ENCODE data around the gene ARTN.

The ARTN gene

GRCh38 chr1:43932786-43933385 is 715 bp upstream of the ARTN start:
- peak overlapping the region; percentile 54 for H3K4me3 ChIP-seq (ENCODE audit: low read length)
- TF ChIP-seq CTCF (IDR thresholded peaks at IDR 0.05; ENCODE audit: insufficient read depth, low read depth, low read length, missing control alignments) = no peak
- DNase-seq (ENCODE audit: low read depth) = peak; percentile 82

GRCh38 chr1:43934101-43934985 is 742 bp downstream of the ARTN start:
- H3K4me3 ChIP-seq (ENCODE audit: low read length) = peak overlapping the region; percentile 54
- TF ChIP-seq CTCF (IDR thresholded peaks at IDR 0.05; ENCODE audit: insufficient read depth, low read depth, low read length, missing control alignments) = peak; percentile 91
- peak; percentile 80 for DNase-seq (ENCODE audit: low read depth)

GRCh38 chr1:43934986-43935324 is 1.4 kb downstream of the ARTN start:
- H3K4me3 ChIP-seq (ENCODE audit: low read length) = peak overlapping the region; percentile 54
- TF ChIP-seq CTCF (IDR thresholded peaks at IDR 0.05; ENCODE audit: insufficient read depth, low read depth, low read length, missing control alignments) = no peak
- DNase-seq (ENCODE audit: low read depth) = no peak

- H3K4me3 ChIP-seq (ENCODE audit: low read length) = peak overlapping the region; percentile 54
- TF ChIP-seq CTCF (IDR thresholded peaks at IDR 0.05; ENCODE audit: insufficient read depth, low read depth, low read length, missing control alignments) = no peak
- DNase-seq (ENCODE audit: low read depth) = peak; percentile 94
These were observed 2.3 kb downstream of the ARTN start for GRCh38 chr1:43935711-43936427.

- DNase-seq (ENCODE audit: low read depth) = peak; percentile 17
- H3K4me3 ChIP-seq (ENCODE audit: low read length) = peak overlapping the region; percentile 37
- no peak for TF ChIP-seq CTCF (IDR thresholded peaks at IDR 0.05; ENCODE audit: insufficient read depth, low read depth, low read length, missing control alignments)
These were observed 3.0 kb downstream of the ARTN start for GRCh38 chr1:43936431-43937151.

- no peak for TF ChIP-seq CTCF (IDR thresholded peaks at IDR 0.05; ENCODE audit: insufficient read depth, low read depth, low read length, missing control alignments)
- peak; percentile 86 for DNase-seq (ENCODE audit: low read depth)
These were observed 3.7 kb downstream of the ARTN start for GRCh38 chr1:43937179-43937865.

More at GRCh38 chr1:43937179-43937865, 3.7 kb downstream of the ARTN start:
- H3K4me3 ChIP-seq (ENCODE audit: low read length) = peak overlapping the region; percentile 37
